Ascending aorta (tissue), 2 donors: ENCODE results near the gene TIMD4. TPM values are rescaled to one million over a fixed set of nuclear protein-coding genes. Genes with fewer than 3 reads are reported as not detected.
"Not testable (repeated sequence)": the region's sequence is repeated elsewhere in the genome, so short reads cannot be mapped to it uniquely, and the experiment has no call there.

Experiments
- DNase-seq, 2 donors: peaks; one replicate each; pipeline ENCODE4 v3.0.0-alpha.2; 2019; ENCODE audit warnings: low spot score in 2 of 2
- H3K27ac ChIP-seq, 2 donors: fragments of 200-600 bp; sonication (generic); one replicate each; pipeline ENCODE4 v1.5.1; 2016 to 2017; ENCODE audit warnings: mild to moderate bottlenecking in 1 of 2
- H3K27me3 ChIP-seq: fragments of 200-600 bp; sonication (generic); one replicate; pipeline ENCODE4 v1.5.1; 2017
- H3K36me3 ChIP-seq, 2 donors: fragments of 200-600 bp; sonication (generic); one replicate each; pipeline ENCODE4 v1.5.1; 2016
- H3K4me1 ChIP-seq, 2 donors: fragments of 200-600 bp; sonication (generic); one replicate each; pipeline ENCODE4 v1.5.1; 2016 to 2017; ENCODE audit warnings: mild to moderate bottlenecking in 1 of 2
- H3K4me3 ChIP-seq, 2 donors: fragments of 200-600 bp; sonication (generic); one replicate each; pipeline ENCODE4 v1.5.1; 2016 to 2017; ENCODE audit warnings: mild to moderate bottlenecking in 1 of 2
- H3K9me3 ChIP-seq, 2 donors: fragments of 200-600 bp; sonication (generic); one replicate each; pipeline ENCODE4 v1.5.1; 2016
- intact Hi-C: fragments of 100-400 bp; cut with DNase I; formaldehyde crosslinking; loops from one replicate; pipeline ENCODE4 v1.15.1; 2023
- total RNA-seq: library from RNA; depleted of rRNA; stranded (reverse); fragments of >200 nt; gene quantifications from one replicate; pipeline ENCODE4 v1.1.0, GENCODE V29; 2016
- TF ChIP-seq, protein P1 (sequence below), 3 experiments: fragments of 200-600 bp in 2 of 3; fragments of 450-650 bp in 1 of 3; sonication (generic) in 2 of 3; IDR thresholded peaks; one replicate each; pipeline ENCODE4 v1.5.1; 2016 to 2019; ENCODE audit warnings: antibody characterized with exemption in 3 of 3, mild to moderate bottlenecking in 1 of 3, moderate library complexity in 1 of 3

TIMD4 gene
- total RNA-seq, 1 donor from 2014 or later: 1.1 TPM

DNA sequence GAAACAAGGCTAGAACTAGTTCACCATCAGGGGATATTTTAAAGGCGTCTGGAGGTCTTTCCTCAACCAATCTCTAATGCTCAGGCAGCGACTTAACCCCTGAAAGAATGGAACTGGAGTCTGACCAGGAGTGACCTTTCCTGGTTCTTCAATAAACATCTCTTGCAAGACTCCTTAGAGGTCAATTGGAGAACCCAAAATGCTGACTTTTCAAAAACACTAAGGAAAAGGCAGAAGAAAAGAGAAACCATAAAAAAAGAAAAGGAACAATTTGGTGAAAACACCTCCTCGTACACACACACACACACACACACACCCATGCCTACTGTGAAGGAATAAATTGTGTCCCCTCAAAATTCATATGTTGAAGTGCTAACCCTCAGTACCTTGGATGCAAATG, 12.3 kb downstream of the TIMD4 start:
- intact Hi-C loops: no loop called here

GRCh38 chr5:156949424-156949823, 13.6 kb downstream of the TIMD4 start:
- intact Hi-C loops: no loop called here

More for the DNA sequence above, 12.3 kb downstream of the TIMD4 start:
- no peak overlapping the region for H3K4me3 ChIP-seq
- no peak overlapping the region for H3K27ac ChIP-seq
- no peaks in the 10 kb centered on the region for H3K9me3 ChIP-seq
- no peaks in the 10 kb centered on the region for H3K27me3 ChIP-seq
- no peaks in the 10 kb centered on the region for H3K4me1 ChIP-seq
- TF ChIP-seq, protein P1, sequence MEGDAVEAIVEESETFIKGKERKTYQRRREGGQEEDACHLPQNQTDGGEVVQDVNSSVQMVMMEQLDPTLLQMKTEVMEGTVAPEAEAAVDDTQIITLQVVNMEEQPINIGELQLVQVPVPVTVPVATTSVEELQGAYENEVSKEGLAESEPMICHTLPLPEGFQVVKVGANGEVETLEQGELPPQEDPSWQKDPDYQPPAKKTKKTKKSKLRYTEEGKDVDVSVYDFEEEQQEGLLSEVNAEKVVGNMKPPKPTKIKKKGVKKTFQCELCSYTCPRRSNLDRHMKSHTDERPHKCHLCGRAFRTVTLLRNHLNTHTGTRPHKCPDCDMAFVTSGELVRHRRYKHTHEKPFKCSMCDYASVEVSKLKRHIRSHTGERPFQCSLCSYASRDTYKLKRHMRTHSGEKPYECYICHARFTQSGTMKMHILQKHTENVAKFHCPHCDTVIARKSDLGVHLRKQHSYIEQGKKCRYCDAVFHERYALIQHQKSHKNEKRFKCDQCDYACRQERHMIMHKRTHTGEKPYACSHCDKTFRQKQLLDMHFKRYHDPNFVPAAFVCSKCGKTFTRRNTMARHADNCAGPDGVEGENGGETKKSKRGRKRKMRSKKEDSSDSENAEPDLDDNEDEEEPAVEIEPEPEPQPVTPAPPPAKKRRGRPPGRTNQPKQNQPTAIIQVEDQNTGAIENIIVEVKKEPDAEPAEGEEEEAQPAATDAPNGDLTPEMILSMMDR (IDR thresholded peaks at IDR 0.05): no peak
- DNase-seq: no peak
- no peaks in the 10 kb centered on the region for H3K36me3 ChIP-seq

GRCh38 chr5:156947925-156948324, 15.1 kb downstream of the TIMD4 start:
- intact Hi-C loops: no loop called here
- H3K9me3 ChIP-seq: no peaks in the 10 kb centered on the region
- no peak for DNase-seq
- no peak overlapping the region for H3K27ac ChIP-seq
- H3K36me3 ChIP-seq: no peaks in the 10 kb centered on the region
- H3K27me3 ChIP-seq: no peaks in the 10 kb centered on the region
- no peaks in the 10 kb centered on the region for H3K4me1 ChIP-seq
- no peak overlapping the region for H3K4me3 ChIP-seq
- TF ChIP-seq, protein P1 (IDR thresholded peaks at IDR 0.05): no peak

More at GRCh38 chr5:156949424-156949823, 13.6 kb downstream of the TIMD4 start:
- H3K4me1 ChIP-seq: no peaks in the 10 kb centered on the region
- H3K36me3 ChIP-seq: no peaks in the 10 kb centered on the region
- H3K9me3 ChIP-seq: no peaks in the 10 kb centered on the region
- no peak overlapping the region for H3K4me3 ChIP-seq
- TF ChIP-seq, protein P1 (IDR thresholded peaks at IDR 0.05): no peak
- H3K27me3 ChIP-seq: no peaks in the 10 kb centered on the region
- DNase-seq: no peak
- no peak overlapping the region for H3K27ac ChIP-seq

- H3K27ac ChIP-seq: no peak overlapping the region
- H3K27me3 ChIP-seq: no peaks in the 10 kb centered on the region
- H3K36me3 ChIP-seq: no peaks in the 10 kb centered on the region
- no peaks in the 10 kb centered on the region for H3K4me1 ChIP-seq
- H3K9me3 ChIP-seq: no peaks in the 10 kb centered on the region
- intact Hi-C loops: no loop called here
- TF ChIP-seq, protein P1 (IDR thresholded peaks at IDR 0.05): no peak
- no peak for DNase-seq
- H3K4me3 ChIP-seq: no peak overlapping the region
Observed at GRCh38 chr5:156942064-156942463, 21.0 kb downstream of the TIMD4 start.

- H3K4me3 ChIP-seq, H3K36me3 ChIP-seq, H3K9me3 ChIP-seq, H3K4me1 ChIP-seq, H3K27ac ChIP-seq, DNase-seq, intact Hi-C loops, H3K27me3 ChIP-seq: not testable (repeated sequence)
Observed at GRCh38 chr5:156940462-156940861, 22.6 kb downstream of the TIMD4 start.

GRCh38 chr5:156936972-156937371, 26.1 kb downstream of the TIMD4 start:
- intact Hi-C loops: no loop called here
- H3K36me3 ChIP-seq: no peaks in the 10 kb centered on the region
- H3K4me1 ChIP-seq: no peaks in the 10 kb centered on the region
- H3K4me3 ChIP-seq: no peak overlapping the region
- no peak for DNase-seq
- H3K9me3 ChIP-seq: no peaks in the 10 kb centered on the region
- H3K27me3 ChIP-seq: no peaks in the 10 kb centered on the region
- H3K27ac ChIP-seq: no peak overlapping the region
- TF ChIP-seq, protein P1 (IDR thresholded peaks at IDR 0.05): no peak
